Hepatocyte (in vitro differentiated cells): ENCODE measurements around the gene TMEM255B. TPM values are rescaled to one million over a fixed set of nuclear protein-coding genes. Genes with fewer than 3 reads are reported as not detected.
"Not testable (repeated sequence)": the region's sequence is repeated elsewhere in the genome, so short reads cannot be mapped to it uniquely, and the experiment has no call there.

ENCODE experiments used
- DNase-seq: peaks from one replicate; pipeline ENCODE4 v3.0.0-alpha.2; 2016; ENCODE audit warnings: low spot score
- H2AFZ ChIP-seq: fragments of 200-600 bp; sonication (generic); 2 replicates; pipeline ENCODE4 v1.6.0; 2016; ENCODE audit warnings: antibody characterized with exemption, mild to moderate bottlenecking
- H3K27ac ChIP-seq: fragments of 200-600 bp; sonication (generic); 2 replicates; pipeline ENCODE4 v1.5.1; 2016; ENCODE audit warnings: mild to moderate bottlenecking
- H3K27me3 ChIP-seq: fragments of 200-600 bp; sonication (generic); 2 replicates; pipeline ENCODE4 v1.6.1; 2016
- H3K36me3 ChIP-seq: fragments of 200-600 bp; sonication (generic); replicated peaks from 2 replicates; pipeline ENCODE4 v1.5.1; 2016; ENCODE audit warnings: low read depth; ENCODE audit not compliant: insufficient read depth
- H3K4me1 ChIP-seq: fragments of 200-600 bp; sonication (generic); 2 replicates; pipeline ENCODE4 v1.5.1; 2016; ENCODE audit warnings: mild to moderate bottlenecking, moderate library complexity; ENCODE audit not compliant: insufficient read depth
- H3K4me2 ChIP-seq: fragments of 200-600 bp; sonication (generic); 2 replicates; pipeline ENCODE4 v1.6.0; 2016
- H3K4me3 ChIP-seq: fragments of 200-600 bp; sonication (generic); 2 replicates; pipeline ENCODE4 v1.5.1; 2016; ENCODE audit warnings: mild to moderate bottlenecking
- H3K79me2 ChIP-seq: fragments of 200-600 bp; sonication (generic); 2 replicates; pipeline ENCODE4 v1.6.0; 2017; ENCODE audit warnings: mild to moderate bottlenecking
- H3K9me2 ChIP-seq: fragments of 200-600 bp; sonication (generic); replicated peaks from 2 replicates; pipeline ENCODE4 v1.6.0; 2017; ENCODE audit warnings: mild to moderate bottlenecking; ENCODE audit not compliant: insufficient read depth
- H3K9me3 ChIP-seq: fragments of 200-600 bp; sonication (generic); 2 replicates; pipeline ENCODE4 v1.5.1; 2016; ENCODE audit warnings: low read depth, mild to moderate bottlenecking
- H4K20me1 ChIP-seq: fragments of 200-600 bp; sonication (generic); 2 replicates; pipeline ENCODE4 v1.6.0; 2016; ENCODE audit warnings: mild to moderate bottlenecking; ENCODE audit not compliant: insufficient read depth, poor library complexity, severe bottlenecking
- EZH2 ChIP-seq: fragments of 200-600 bp; sonication (generic); IDR thresholded peaks from 2 replicates; pipeline ENCODE4 v1.6.1; 2016; ENCODE audit warnings: antibody characterized with exemption, mild to moderate bottlenecking, borderline replicate concordance
- EZH2phosphoT487 ChIP-seq: fragments of 200-600 bp; sonication (generic); IDR thresholded peaks from one replicate; pipeline ENCODE4 v1.6.1; 2018; ENCODE audit warnings: antibody characterized with exemption, mild to moderate bottlenecking, low read depth, moderate library complexity; ENCODE audit not compliant: unreplicated experiment, severe bottlenecking
- WGBS: methylation state at CpG from one replicate; pipeline ENCODE4 v1.1.6; 2016; ENCODE audit warnings: low lambda C conversion rate; ENCODE audit errors: missing lambda C conversion rate; 5-methylcytosine and 5-hydroxymethylcytosine counted together
- polyA plus RNA-seq: library from polyadenylated mRNA; unstranded; fragments of >200 nt; fragmentation: Nextera tagmentation; extraction: Ambion mirVana; gene quantifications from 2 replicates; pipeline ENCODE4 v1.2.1, GENCODE V29; 2016
- total RNA-seq: library from RNA; depleted of rRNA; stranded (reverse); fragments of >200 nt; gene quantifications from 2 replicates; pipeline ENCODE4 v1.2.3, GENCODE V29; 2014
- TF ChIP-seq, protein P1 (sequence below): fragments of 200-600 bp; sonication (generic); IDR thresholded peaks from 2 replicates; pipeline ENCODE4 v1.5.1; 2016; ENCODE audit warnings: antibody characterized with exemption, mild to moderate bottlenecking; ENCODE audit not compliant: poor library complexity

TMEM255B gene
- total and polyA plus RNA-seq, 2 experiments from 2014 or later: 0.10 to 4.0 TPM

DNA sequence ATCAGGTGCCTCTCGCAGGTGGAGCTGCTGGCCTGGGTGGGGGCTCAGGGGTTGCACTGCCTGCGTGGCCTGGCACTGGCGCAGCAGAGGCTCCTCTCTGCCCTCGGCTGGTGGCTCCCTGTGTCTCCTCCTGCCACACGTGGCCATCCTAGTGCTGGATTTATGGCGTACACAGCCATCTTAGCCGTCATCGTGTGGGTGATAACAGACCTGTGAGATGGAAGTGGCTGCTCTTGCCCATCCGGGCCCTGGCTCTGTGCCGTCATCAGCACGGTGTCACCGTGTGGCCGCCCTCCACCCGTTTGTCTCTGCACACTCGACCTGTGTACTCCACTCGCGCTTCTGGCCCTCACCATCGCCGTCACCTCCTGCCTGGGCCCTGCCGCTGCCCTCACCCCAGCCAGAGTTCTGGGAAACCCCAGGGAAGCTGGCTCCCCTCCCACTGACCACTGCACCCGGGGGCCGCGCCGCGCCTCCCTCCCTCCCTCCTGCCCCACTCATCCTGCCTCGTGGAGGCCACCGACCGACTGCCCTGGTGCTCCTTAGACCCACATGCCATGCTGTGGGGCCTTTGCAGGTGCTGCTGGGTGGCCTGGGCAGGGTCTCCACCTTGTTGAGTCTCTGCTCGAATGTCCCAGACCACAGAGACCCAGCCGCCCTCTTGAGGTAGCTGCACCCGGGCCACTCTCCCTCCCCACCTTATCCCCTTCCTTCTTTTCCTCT lies 29.5 kb downstream of the TMEM255B start:
- TF ChIP-seq EZH2: no peak
- no peak for TF ChIP-seq EZH2phosphoT487
- TF ChIP-seq, protein P1, sequence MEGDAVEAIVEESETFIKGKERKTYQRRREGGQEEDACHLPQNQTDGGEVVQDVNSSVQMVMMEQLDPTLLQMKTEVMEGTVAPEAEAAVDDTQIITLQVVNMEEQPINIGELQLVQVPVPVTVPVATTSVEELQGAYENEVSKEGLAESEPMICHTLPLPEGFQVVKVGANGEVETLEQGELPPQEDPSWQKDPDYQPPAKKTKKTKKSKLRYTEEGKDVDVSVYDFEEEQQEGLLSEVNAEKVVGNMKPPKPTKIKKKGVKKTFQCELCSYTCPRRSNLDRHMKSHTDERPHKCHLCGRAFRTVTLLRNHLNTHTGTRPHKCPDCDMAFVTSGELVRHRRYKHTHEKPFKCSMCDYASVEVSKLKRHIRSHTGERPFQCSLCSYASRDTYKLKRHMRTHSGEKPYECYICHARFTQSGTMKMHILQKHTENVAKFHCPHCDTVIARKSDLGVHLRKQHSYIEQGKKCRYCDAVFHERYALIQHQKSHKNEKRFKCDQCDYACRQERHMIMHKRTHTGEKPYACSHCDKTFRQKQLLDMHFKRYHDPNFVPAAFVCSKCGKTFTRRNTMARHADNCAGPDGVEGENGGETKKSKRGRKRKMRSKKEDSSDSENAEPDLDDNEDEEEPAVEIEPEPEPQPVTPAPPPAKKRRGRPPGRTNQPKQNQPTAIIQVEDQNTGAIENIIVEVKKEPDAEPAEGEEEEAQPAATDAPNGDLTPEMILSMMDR: no peak
- Histone ChIP-seq H3K27ac (no peak overlapping the region), H3K4me2 (no peak overlapping the region), H3K4me1 (no peaks in the 10 kb centered on the region), H4K20me1 (no peaks in the 10 kb centered on the region), H3K27me3 (peaks cover 4% of the 10 kb centered on the region), H3K36me3 (no peaks in the 10 kb centered on the region), H3K9me2 (no peaks in the 10 kb centered on the region), H2AFZ (no peak overlapping the region), H3K79me2 (no peaks in the 10 kb centered on the region), H3K4me3 (no peak overlapping the region), H3K9me3 (no peaks in the 10 kb centered on the region)
- no peak for DNase-seq
- WGBS: 94% methylated on average over 25 of the region's 31 CpGs

DNA sequence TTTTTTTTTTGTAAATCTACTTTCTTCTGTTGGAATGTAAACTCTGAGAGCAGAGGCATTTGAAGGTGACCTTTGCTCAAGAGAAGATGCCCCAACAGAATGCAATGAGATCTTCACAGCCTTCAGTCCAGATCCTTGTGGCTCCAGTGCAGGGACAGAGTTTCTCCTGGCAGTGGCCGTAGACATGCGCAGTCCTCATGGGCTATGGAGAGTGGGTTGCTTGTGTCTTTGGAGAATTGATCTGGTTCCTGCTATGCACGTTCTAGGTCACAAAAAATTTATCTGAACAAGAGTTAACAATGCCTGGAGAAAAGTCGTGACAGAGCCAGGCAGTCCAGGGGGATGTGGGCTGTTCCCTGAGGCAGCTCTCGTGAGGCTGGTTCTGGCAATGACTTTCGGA lies 30.1 kb downstream of the TMEM255B start:
- H4K20me1 ChIP-seq: no peaks in the 10 kb centered on the region
- no peak overlapping the region for H3K4me3 ChIP-seq
- no peak for DNase-seq
- H3K36me3 ChIP-seq: no peaks in the 10 kb centered on the region
- H2AFZ ChIP-seq: no peak overlapping the region
- TF ChIP-seq EZH2phosphoT487 (no peak), EZH2 (no peak)
- TF ChIP-seq, protein P1: no peak
- H3K4me1 ChIP-seq: no peaks in the 10 kb centered on the region
- H3K4me2 ChIP-seq: no peak overlapping the region
- 94% methylated on average over 6 of the region's 6 CpGs for whole genome bisulfite sequencing
- H3K79me2 ChIP-seq: no peaks in the 10 kb centered on the region
- no peak overlapping the region for H3K27ac ChIP-seq
- peaks cover 4% of the 10 kb centered on the region for H3K27me3 ChIP-seq
- no peaks in the 10 kb centered on the region for H3K9me2 ChIP-seq
- H3K9me3 ChIP-seq: no peaks in the 10 kb centered on the region

DNA sequence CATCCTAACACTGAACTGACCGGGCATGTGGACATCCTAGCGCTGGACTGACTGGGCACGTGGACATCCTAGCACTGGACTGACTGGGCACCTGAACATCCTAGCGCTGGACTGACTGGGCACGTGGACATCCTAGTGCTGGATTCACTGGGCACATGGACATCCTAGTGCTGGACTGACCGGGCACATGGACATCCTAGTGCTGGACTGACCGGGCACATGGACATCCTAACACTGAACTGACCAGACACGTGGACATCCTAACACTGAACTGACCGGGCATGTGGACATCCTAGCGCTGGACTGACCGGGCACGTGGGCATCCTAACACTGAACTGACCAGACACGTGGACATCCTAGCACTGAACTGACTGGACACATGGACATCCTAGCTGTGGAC lies 30.9 kb downstream of the TMEM255B start:
- H3K27me3 ChIP-seq, H3K36me3 ChIP-seq, H4K20me1 ChIP-seq, DNase-seq, H3K4me2 ChIP-seq, H3K9me3 ChIP-seq, H3K79me2 ChIP-seq, H3K27ac ChIP-seq, H2AFZ ChIP-seq, H3K4me1 ChIP-seq, H3K4me3 ChIP-seq, H3K9me2 ChIP-seq: not testable (repeated sequence)
- 96% methylated on average over 13 of the region's 13 CpGs for WGBS

DNA sequence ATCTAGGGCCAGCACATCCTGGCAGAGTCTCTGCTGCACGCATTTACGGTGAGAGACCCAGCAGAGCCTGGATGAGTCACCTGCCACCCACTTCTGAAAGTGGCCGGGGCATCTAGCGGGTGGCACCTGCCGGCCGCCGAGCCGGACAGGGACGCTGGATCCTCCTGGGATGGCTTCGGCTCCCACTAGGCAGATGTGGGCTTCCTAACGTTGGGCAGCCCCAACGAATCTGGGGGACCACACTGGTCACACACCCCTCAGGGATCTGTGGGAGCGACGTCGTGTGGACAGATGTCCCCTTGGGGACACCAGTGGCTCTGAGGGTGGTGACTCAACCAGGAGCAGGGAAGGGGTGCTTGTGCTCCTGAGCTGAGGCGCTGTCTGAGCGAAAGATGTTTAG lies 32.2 kb downstream of the TMEM255B start:
- H3K27ac ChIP-seq: no peak overlapping the region
- no peaks in the 10 kb centered on the region for H3K9me2 ChIP-seq
- no peaks in the 10 kb centered on the region for H4K20me1 ChIP-seq
- H3K79me2 ChIP-seq: no peaks in the 10 kb centered on the region
- no peak overlapping the region for H3K4me2 ChIP-seq
- H3K4me3 ChIP-seq: no peak overlapping the region
- no peaks in the 10 kb centered on the region for H3K9me3 ChIP-seq
- H2AFZ ChIP-seq: no peak overlapping the region
- H3K4me1 ChIP-seq: no peaks in the 10 kb centered on the region
- no peak for TF ChIP-seq EZH2
- TF ChIP-seq, protein P1: no peak
- no peak for TF ChIP-seq EZH2phosphoT487
- 91% methylated on average over 17 of the region's 17 CpGs for WGBS
- H3K36me3 ChIP-seq: no peaks in the 10 kb centered on the region
- DNase-seq: no peak
- peaks cover 4% of the 10 kb centered on the region for H3K27me3 ChIP-seq
